Activated B cell treated with CpG ODN at 0.5 μM for 24 hours (primary cell): ENCODE measurements around the gene NFIB. TPM values are rescaled to one million over a fixed set of nuclear protein-coding genes. Genes with fewer than 3 reads are reported as not detected.

Experiments used
- ATAC-seq: fragments of 200-7000 bp; cut with Tn5 transposase; one replicate; pipeline ENCODE4 v1.10.0; 2021; ENCODE audit warnings: low read depth, mild to moderate bottlenecking, moderate library complexity
- CTCF ChIA-PET: fragments of 350-600 bp; sonication (Branson Sonifier 250); formaldehyde crosslinking; loops from one replicate; lab custom pipeline; 2021; ENCODE audit warnings: antibody characterized with exemption; lab: Charles Lee
- POLR2A ChIA-PET: fragments of 350-600 bp; sonication (Branson Sonifier 250); formaldehyde crosslinking; loops from one replicate; lab custom pipeline; 2021; ENCODE audit warnings: antibody characterized with exemption; lab: Charles Lee
- DNase-seq: peaks from one replicate; pipeline ENCODE4 v3.0.0; 2022
- H3K27ac Mint-ChIP-seq: one replicate; pipeline ENCODE4 v1.8.0; 2020; ENCODE audit warnings: mixed read lengths
- H3K27me3 Mint-ChIP-seq: one replicate; pipeline ENCODE4 v1.8.0; 2021; ENCODE audit warnings: mixed read lengths
- H3K36me3 Mint-ChIP-seq: one replicate; pipeline ENCODE4 v1.8.0; 2021; ENCODE audit warnings: low read depth, mixed read lengths
- H3K4me1 Mint-ChIP-seq: one replicate; pipeline ENCODE4 v1.8.0; 2021; ENCODE audit warnings: mixed read lengths
- H3K4me3 Mint-ChIP-seq: one replicate; pipeline ENCODE4 v1.8.0; 2020; ENCODE audit warnings: mild to moderate bottlenecking, mixed read lengths
- H3K9me3 Mint-ChIP-seq: one replicate; pipeline ENCODE4 v1.8.0; 2020; ENCODE audit warnings: mixed read lengths
- intact Hi-C: fragments of 100-400 bp; cut with micrococcal nuclease; formaldehyde crosslinking; loops from one replicate; pipeline ENCODE4 v1.15.1; 2024
- total RNA-seq: library from RNA; stranded (reverse); gene quantifications from 2 replicates; pipeline ENCODE4 v1.2.3, GENCODE V29; 2022
- TF ChIP-seq, protein P1 (sequence below): fragments of 200-600 bp; IDR thresholded peaks from one replicate; pipeline ENCODE4 v1.8.0; 2022; ENCODE audit warnings: antibody characterized with exemption, mild to moderate bottlenecking

NFIB gene
- total RNA-seq, 1 donor from 2014 or later = not detected

DNA sequence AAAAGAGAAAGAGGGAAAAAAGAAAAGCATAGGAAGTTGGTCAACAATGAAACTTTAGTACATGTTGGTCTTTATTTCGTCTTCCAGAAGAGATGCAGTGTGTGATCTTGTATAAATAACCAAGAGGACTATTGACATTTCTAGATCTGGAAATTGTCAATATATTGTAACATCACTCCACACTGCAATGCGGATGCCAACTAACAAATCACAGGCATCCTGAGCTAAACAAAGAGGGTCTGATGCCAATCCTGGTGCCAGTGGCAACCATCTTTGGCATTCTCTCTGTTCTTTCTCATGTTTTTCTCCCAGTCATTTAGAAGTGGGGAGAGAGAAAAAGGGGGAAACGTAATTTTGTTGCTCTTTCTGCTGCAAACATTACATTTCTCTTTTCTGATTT is 9.7 kb downstream of the NFIB start:
- H3K9me3 Mint-ChIP-seq = no peaks in the 10 kb centered on the region
- H3K4me3 Mint-ChIP-seq = no peak overlapping the region
- ChIA-PET CTCF (no interaction called here), POLR2A (no interaction called here)
- H3K27ac Mint-ChIP-seq = no peak overlapping the region
- no peaks in the 10 kb centered on the region for H3K4me1 Mint-ChIP-seq
- peaks cover 30% of the 10 kb centered on the region for H3K27me3 Mint-ChIP-seq
- intact Hi-C loops = no loop called here
- DNase-seq (no peak), ATAC-seq (no peak)
- no peaks in the 10 kb centered on the region for H3K36me3 Mint-ChIP-seq
- TF ChIP-seq, protein P1, sequence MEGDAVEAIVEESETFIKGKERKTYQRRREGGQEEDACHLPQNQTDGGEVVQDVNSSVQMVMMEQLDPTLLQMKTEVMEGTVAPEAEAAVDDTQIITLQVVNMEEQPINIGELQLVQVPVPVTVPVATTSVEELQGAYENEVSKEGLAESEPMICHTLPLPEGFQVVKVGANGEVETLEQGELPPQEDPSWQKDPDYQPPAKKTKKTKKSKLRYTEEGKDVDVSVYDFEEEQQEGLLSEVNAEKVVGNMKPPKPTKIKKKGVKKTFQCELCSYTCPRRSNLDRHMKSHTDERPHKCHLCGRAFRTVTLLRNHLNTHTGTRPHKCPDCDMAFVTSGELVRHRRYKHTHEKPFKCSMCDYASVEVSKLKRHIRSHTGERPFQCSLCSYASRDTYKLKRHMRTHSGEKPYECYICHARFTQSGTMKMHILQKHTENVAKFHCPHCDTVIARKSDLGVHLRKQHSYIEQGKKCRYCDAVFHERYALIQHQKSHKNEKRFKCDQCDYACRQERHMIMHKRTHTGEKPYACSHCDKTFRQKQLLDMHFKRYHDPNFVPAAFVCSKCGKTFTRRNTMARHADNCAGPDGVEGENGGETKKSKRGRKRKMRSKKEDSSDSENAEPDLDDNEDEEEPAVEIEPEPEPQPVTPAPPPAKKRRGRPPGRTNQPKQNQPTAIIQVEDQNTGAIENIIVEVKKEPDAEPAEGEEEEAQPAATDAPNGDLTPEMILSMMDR = no peak

DNA sequence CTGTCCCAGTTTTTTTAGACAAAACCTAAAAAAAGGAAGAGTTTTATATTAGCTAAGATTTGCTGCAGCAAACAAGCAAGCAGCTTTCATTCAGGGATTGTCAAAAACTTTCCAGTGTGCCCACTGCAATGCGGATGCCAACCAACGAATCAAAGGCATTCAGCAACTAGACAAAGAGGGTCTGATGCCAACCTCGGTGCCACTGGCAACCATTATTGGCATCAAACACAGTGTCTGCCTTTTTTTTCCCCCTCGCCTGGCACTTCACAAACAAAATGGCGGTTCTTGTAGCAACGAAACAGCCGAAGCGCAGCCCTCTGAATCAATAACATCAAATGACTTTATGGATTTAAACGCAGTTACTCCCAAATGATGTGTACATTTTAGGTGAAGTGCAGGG is 10.4 kb downstream of the NFIB start:
- Mint-ChIP-seq H3K27me3 (peaks cover 26% of the 10 kb centered on the region), H3K4me3 (no peak overlapping the region), H3K4me1 (no peaks in the 10 kb centered on the region), H3K9me3 (no peaks in the 10 kb centered on the region), H3K36me3 (no peaks in the 10 kb centered on the region), H3K27ac (no peak overlapping the region)
- intact Hi-C loops = no loop called here
- TF ChIP-seq, protein P1 = no peak
- ChIA-PET CTCF (no interaction called here), POLR2A (no interaction called here)
- DNase-seq (no peak), ATAC-seq (no peak)

DNA sequence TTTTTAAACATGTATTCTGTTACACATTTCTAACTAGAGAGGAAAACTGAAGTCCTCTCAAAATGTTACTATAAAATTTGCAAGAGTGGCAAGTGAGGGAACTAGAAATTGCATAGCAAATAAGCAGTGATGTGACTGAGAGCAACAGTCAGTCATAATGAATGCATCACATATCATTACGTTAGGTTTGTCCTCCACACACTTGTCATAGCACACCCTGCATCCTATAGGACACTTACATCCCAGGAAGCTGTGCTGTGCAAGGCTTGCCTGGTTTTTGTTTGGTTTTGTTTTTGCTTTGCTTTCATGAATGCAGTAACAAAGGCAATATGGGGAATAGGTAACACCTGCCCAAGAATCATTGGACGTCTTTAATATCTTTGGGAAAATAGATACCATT is 10.8 kb downstream of the NFIB start:
- Mint-ChIP-seq H3K4me3 (no peak overlapping the region), H3K4me1 (no peaks in the 10 kb centered on the region), H3K36me3 (no peaks in the 10 kb centered on the region), H3K9me3 (no peaks in the 10 kb centered on the region), H3K27ac (no peak overlapping the region), H3K27me3 (peaks cover 26% of the 10 kb centered on the region)
- intact Hi-C loops = no loop called here
- CTCF ChIA-PET = no interaction called here
- no peak for DNase-seq
- ATAC-seq = no peak
- TF ChIP-seq, protein P1 = no peak
- POLR2A ChIA-PET = no interaction called here

DNA sequence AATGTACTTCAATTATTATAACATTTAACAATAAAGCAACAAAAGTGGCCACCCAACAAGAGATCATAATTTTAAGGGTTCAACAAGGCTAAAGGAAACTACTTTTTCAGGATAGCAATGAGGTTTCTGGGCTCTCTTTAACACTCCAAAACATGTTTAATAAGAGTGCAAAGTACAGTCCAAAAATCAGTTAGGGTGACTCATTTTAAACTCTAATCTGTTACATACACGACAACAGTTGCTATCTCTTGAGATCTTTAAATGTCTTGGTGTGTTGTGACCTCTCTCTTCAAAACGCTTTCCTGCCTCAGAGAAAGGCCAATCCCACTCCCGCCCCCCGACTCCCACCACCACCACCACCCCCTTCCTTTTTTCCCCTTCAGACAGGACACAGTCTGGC is 11.5 kb downstream of the NFIB start:
- Mint-ChIP-seq H3K4me1 (no peaks in the 10 kb centered on the region), H3K27me3 (peaks cover 21% of the 10 kb centered on the region)

DNA sequence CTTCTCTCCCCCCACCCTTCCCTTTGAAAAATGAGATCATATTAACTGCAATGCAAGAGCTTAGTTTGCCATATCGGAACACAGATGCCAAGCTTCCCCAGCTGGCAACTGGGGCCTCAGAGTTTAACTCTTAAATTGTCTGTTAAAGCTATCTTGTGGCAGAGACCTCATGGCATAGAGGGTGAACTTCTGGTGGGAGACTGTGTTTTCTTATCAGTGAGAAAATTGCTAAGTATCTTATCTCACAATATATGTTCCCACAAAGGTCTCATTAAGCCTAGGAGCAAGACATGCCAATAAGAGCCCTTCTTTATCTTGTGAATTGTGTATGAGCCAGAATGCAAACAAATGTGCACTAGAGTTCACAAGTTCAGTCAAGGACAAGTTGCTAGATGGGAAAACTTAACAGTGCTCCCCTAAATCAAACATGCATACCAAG is 12.3 kb downstream of the NFIB start:
- H3K36me3 Mint-ChIP-seq = no peaks in the 10 kb centered on the region
- H3K9me3 Mint-ChIP-seq = no peaks in the 10 kb centered on the region
- no peak for ATAC-seq
- peaks cover 21% of the 10 kb centered on the region for H3K27me3 Mint-ChIP-seq
- POLR2A ChIA-PET = no interaction called here
- TF ChIP-seq, protein P1 = no peak
- DNase-seq = no peak
- CTCF ChIA-PET = no interaction called here
- no peak overlapping the region for H3K4me3 Mint-ChIP-seq
- no peak overlapping the region for H3K27ac Mint-ChIP-seq
- no peaks in the 10 kb centered on the region for H3K4me1 Mint-ChIP-seq
- intact Hi-C loops = no loop called here

More for the DNA sequence above, 11.5 kb downstream of the NFIB start:
- H3K27ac Mint-ChIP-seq = no peak overlapping the region
- DNase-seq = no peak
- TF ChIP-seq, protein P1 = no peak
- intact Hi-C loops = no loop called here
- no peaks in the 10 kb centered on the region for H3K9me3 Mint-ChIP-seq
- no peak for ATAC-seq
- ChIA-PET CTCF (no interaction called here), POLR2A (no interaction called here)
- no peak overlapping the region for H3K4me3 Mint-ChIP-seq
- no peaks in the 10 kb centered on the region for H3K36me3 Mint-ChIP-seq
